ENCODE data around the gene LCE3A.
"Not testable (repeated sequence)": the region's sequence is repeated elsewhere in the genome, so short reads cannot be mapped to it uniquely, and the experiment has no call there.

Gene LCE3A

GRCh38 chr1:152622803-152623202 lies at the start of gene LCE3A:
TSS of gene LCE3A (minus strand) at chr1:152623103. CDS start at chr1:152623103, 0 bp downstream.
- no peak for DNase-seq (ENCODE audit: low read depth)
- TF ChIP-seq, protein P1, sequence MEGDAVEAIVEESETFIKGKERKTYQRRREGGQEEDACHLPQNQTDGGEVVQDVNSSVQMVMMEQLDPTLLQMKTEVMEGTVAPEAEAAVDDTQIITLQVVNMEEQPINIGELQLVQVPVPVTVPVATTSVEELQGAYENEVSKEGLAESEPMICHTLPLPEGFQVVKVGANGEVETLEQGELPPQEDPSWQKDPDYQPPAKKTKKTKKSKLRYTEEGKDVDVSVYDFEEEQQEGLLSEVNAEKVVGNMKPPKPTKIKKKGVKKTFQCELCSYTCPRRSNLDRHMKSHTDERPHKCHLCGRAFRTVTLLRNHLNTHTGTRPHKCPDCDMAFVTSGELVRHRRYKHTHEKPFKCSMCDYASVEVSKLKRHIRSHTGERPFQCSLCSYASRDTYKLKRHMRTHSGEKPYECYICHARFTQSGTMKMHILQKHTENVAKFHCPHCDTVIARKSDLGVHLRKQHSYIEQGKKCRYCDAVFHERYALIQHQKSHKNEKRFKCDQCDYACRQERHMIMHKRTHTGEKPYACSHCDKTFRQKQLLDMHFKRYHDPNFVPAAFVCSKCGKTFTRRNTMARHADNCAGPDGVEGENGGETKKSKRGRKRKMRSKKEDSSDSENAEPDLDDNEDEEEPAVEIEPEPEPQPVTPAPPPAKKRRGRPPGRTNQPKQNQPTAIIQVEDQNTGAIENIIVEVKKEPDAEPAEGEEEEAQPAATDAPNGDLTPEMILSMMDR (conservative IDR thresholded peaks at IDR 0.05; ENCODE audit: control insufficient read depth, insufficient read depth, low read depth, low read length): no peak
- no peak within 1 kb of the TSS for H3K4me3 ChIP-seq (ENCODE audit: control insufficient read depth, low read depth, low read length)

DNA sequence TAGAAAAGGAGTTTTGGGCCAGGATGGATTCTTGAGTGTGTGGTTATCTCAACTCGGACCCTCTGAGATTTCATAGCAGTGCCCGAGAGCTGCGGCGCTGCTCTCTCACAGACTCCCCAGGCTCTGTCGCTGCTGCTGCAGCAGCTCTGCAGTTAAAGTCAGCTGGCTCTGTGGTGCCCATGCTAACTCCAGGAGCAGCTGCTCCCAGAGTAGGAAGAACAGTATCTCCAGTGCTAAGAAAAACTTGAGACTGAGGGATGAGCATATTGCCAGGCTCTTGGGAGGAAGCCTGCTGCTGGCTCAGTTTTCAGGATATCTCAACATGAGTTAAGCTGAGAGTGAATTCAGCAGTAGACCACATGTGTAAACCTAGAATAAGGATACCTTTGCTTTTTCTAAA lies 44.7 kb upstream of the LCE3A start:
- no peak for DNase-seq (ENCODE audit: low read depth)
- TF ChIP-seq, protein P1 (conservative IDR thresholded peaks at IDR 0.05; ENCODE audit: control insufficient read depth, insufficient read depth, low read depth, low read length): no peak
- no peak overlapping the region for H3K4me3 ChIP-seq (ENCODE audit: control insufficient read depth, low read depth, low read length)

DNA sequence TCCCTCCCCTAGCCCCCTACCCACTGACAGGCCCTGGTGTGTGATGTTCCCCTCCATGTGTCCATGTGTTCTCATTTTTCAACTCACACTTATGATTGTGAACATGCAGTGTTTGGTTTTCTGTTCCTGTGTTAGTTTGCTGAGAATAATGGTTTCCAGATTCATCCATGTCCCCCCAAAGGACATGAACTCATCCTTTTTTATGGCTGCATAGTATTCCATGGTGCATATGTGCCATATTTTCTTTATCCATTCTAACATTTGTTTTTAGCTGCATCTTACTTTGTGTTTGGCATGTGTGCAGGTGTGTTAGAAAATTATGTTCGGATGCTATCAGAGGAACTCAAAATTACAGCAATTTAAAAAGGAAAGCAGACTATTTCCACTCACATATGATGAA lies 43.3 kb upstream of the LCE3A start:
- DNase-seq (ENCODE audit: low read depth); H3K4me3 ChIP-seq (ENCODE audit: control insufficient read depth, low read depth, low read length): not testable (repeated sequence)

GRCh38 chr1:152663098-152663497 lies 40.2 kb upstream of the LCE3A start, which contains the start of gene LCE2D:
TSS of gene LCE2D (plus strand) at chr1:152663380. CDS start at chr1:152664106, 726 bp downstream.
- no peak within 1 kb of the TSS for H3K4me3 ChIP-seq (ENCODE audit: control insufficient read depth, low read depth, low read length)
- TF ChIP-seq, protein P1 (conservative IDR thresholded peaks at IDR 0.05; ENCODE audit: control insufficient read depth, insufficient read depth, low read depth, low read length): no peak
- DNase-seq (ENCODE audit: low read depth): no peak

- no peak for DNase-seq (ENCODE audit: low read depth)
- no peak overlapping the region for H3K4me3 ChIP-seq (ENCODE audit: control insufficient read depth, low read depth, low read length)
- TF ChIP-seq, protein P1 (conservative IDR thresholded peaks at IDR 0.05; ENCODE audit: control insufficient read depth, insufficient read depth, low read depth, low read length): no peak
These were observed 35.7 kb upstream of the LCE3A start for GRCh38 chr1:152658649-152659048.

GRCh38 chr1:152657677-152658076 lies 34.8 kb upstream of the LCE3A start:
- no peak for DNase-seq (ENCODE audit: low read depth)
- TF ChIP-seq, protein P1 (conservative IDR thresholded peaks at IDR 0.05; ENCODE audit: control insufficient read depth, insufficient read depth, low read depth, low read length): no peak
- H3K4me3 ChIP-seq (ENCODE audit: control insufficient read depth, low read depth, low read length): no peak overlapping the region

GRCh38 chr1:152656459-152656858 lies 33.6 kb upstream of the LCE3A start:
- DNase-seq (ENCODE audit: low read depth): no peak
- TF ChIP-seq, protein P1 (conservative IDR thresholded peaks at IDR 0.05; ENCODE audit: control insufficient read depth, insufficient read depth, low read depth, low read length): no peak
- no peak overlapping the region for H3K4me3 ChIP-seq (ENCODE audit: control insufficient read depth, low read depth, low read length)
